ENCODE data around the gene MAN2A1.

- TF ChIP-seq CTCF (conservative IDR thresholded peaks at IDR 0.05 in 1 of 2, IDR thresholded peaks at IDR 0.05 in 1 of 2; ENCODE audit: low read depth in 1 of 2, low read length in 2 of 2) (no peak), EZH2 (IDR thresholded peaks at IDR 0.05; ENCODE audit: low read length, missing control alignments) (no peak)
Measured at GRCh38 chr5:109910874-109911273, 221.1 kb downstream of the MAN2A1 start.

Measured in fibroblast of lung (primary cell).